ENCODE data around the gene TRIP6. TPM values are rescaled to one million over a fixed set of nuclear protein-coding genes. Genes with fewer than 3 reads are reported as not detected.

The TRIP6 gene
- total RNA-seq, 2 experiments from 2014 or later = 25.5 to 28.6 TPM

DNA sequence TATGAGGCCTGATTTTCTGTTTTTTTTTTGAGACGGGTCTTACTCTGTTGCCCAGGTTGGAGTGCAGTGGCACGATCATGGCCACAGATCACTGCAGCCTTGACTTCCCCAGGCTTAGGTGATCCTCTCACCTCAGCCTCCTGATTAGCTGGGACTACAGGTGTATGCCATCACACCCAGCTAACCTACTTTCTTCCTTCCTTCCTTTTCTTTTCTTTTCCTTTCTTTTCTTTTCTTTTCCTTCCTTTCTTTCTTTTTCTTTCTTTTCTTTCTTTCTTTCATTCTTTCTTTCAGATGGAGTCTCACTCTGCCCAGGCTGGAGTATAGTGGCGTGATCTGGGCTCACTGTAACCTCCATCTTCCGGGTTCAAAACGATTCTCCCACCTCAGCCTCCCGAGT is 11.5 kb downstream of the TRIP6 start:
- ChIA-PET POLR2A (interaction anchor here (6.6 kb wide), 1 partner anchor 9 kb away, joined by 115 read pairs; the partner anchor contains the start of gene UFSP1), CTCF (interaction anchor here (1.6 kb wide), 1 partner anchor 11 kb away, joined by 6 read pairs; the partner anchor contains the start of gene UFSP1)
- peaks cover 74% of the 10 kb centered on the region for H3K4me1 Mint-ChIP-seq (ENCODE audit: low read depth)
- no peak overlapping the region for H3K4me3 Mint-ChIP-seq
- no peak for DNase-seq
- ATAC-seq = no peak
- no peaks in the 10 kb centered on the region for H3K9me3 Mint-ChIP-seq (ENCODE audit: insufficient read depth)
- no peaks in the 10 kb centered on the region for H3K27me3 Mint-ChIP-seq (ENCODE audit: low read depth)
- no peak overlapping the region for H3K27ac Mint-ChIP-seq
- peaks cover 77% of the 10 kb centered on the region for H3K36me3 Mint-ChIP-seq (ENCODE audit: low read depth)

GRCh38 chr7:100879685-100880261 is 12.6 kb downstream of the TRIP6 start:
- Mint-ChIP-seq H3K4me3 (no peak overlapping the region), H3K36me3 (ENCODE audit: low read depth) (peaks cover 75% of the 10 kb centered on the region), H3K9me3 (ENCODE audit: insufficient read depth) (no peaks in the 10 kb centered on the region), H3K27ac (peak overlapping the region; percentile 32), H3K4me1 (ENCODE audit: low read depth) (peaks cover 71% of the 10 kb centered on the region), H3K27me3 (ENCODE audit: low read depth) (no peaks in the 10 kb centered on the region)
- ChIA-PET POLR2A (interaction anchor here (6.6 kb wide), 1 partner anchor 8 kb away, joined by 115 read pairs; the partner anchor contains the start of gene UFSP1), CTCF (no interaction called here)
- no peak for ATAC-seq
- no peak for DNase-seq

DNA sequence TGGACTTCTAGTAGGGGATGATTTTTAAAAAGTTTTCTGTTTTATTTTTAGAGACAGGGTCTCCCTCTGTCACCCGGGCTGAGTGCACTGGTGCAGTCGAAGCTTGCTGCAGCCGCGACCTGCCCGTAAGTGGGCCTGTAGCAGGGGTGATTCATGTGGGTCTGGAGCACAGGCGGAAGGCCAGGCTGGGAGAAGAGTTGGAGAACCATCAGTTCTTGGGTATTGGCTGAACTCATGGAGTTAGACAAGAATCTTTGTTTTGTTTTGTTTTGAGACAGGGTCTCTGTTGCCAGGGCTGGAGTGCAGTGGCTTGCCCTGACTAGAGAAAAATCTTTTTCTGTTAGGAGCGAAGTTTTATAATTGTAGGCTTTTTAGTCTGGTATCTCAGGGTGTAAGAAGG is 13.5 kb downstream of the TRIP6 start:
- Mint-ChIP-seq H3K9me3 (ENCODE audit: insufficient read depth) (no peaks in the 10 kb centered on the region), H3K27ac (no peak overlapping the region), H3K4me1 (ENCODE audit: low read depth) (peaks cover 69% of the 10 kb centered on the region), H3K36me3 (ENCODE audit: low read depth) (peaks cover 77% of the 10 kb centered on the region), H3K27me3 (ENCODE audit: low read depth) (no peaks in the 10 kb centered on the region), H3K4me3 (no peak overlapping the region)
- DNase-seq (no peak), ATAC-seq (no peak)
- POLR2A ChIA-PET = no interaction called here
- CTCF ChIA-PET = no interaction called here

DNA sequence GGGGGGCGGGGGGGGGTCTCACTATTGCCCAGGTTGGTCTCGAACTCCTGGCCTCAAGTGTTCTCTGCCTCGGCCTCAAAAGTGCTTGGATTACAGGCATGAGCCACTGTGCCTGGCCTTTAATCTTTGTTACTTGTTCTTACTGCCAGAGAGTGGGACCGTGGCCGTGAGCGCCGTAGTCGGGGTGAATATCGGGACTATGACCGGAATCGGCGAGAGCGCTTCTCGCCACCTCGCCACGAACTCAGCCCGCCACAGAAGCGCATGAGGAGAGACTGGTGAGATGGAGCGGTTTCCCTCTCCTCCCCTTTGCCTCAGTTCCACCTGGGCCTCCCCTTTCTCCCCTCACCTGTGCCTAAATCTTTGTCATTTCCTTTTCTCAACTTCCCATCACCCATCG is 13.9 kb downstream of the TRIP6 start:
- H3K9me3 Mint-ChIP-seq (ENCODE audit: insufficient read depth) = no peaks in the 10 kb centered on the region
- ChIA-PET CTCF (no interaction called here), POLR2A (no interaction called here)
- peaks cover 70% of the 10 kb centered on the region for H3K4me1 Mint-ChIP-seq (ENCODE audit: low read depth)
- H3K4me3 Mint-ChIP-seq = no peak overlapping the region
- H3K27ac Mint-ChIP-seq = peak overlapping the region; percentile 52
- no peaks in the 10 kb centered on the region for H3K27me3 Mint-ChIP-seq (ENCODE audit: low read depth)
- DNase-seq (no peak), ATAC-seq (no peak)
- H3K36me3 Mint-ChIP-seq (ENCODE audit: low read depth) = peaks cover 79% of the 10 kb centered on the region

- Mint-ChIP-seq H3K4me1 (ENCODE audit: low read depth) (peaks cover 71% of the 10 kb centered on the region), H3K27me3 (ENCODE audit: low read depth) (no peaks in the 10 kb centered on the region)
Measured at GRCh38 chr7:100882201-100882600, 15.0 kb downstream of the TRIP6 start.

GRCh38 chr7:100882785-100883526 is 15.8 kb downstream of the TRIP6 start:
- peaks cover 86% of the 10 kb centered on the region for H3K36me3 Mint-ChIP-seq (ENCODE audit: low read depth)
- H3K9me3 Mint-ChIP-seq (ENCODE audit: insufficient read depth) = no peaks in the 10 kb centered on the region
- no peak overlapping the region for H3K4me3 Mint-ChIP-seq
- ChIA-PET CTCF (interaction anchor here (1.4 kb wide), 2 partner anchors 30 to 177 kb away, joined by 3 to 4 read pairs; partner anchors contain the start of genes POP7 and SLC12A9), POLR2A (interaction anchor here (2.6 kb wide), 1 partner anchor 8 kb away, joined by 8 read pairs; the partner anchor contains the start of gene SRRT)
- H3K27me3 Mint-ChIP-seq (ENCODE audit: low read depth) = no peaks in the 10 kb centered on the region
- DNase-seq (no peak), ATAC-seq (no peak)
- peaks cover 74% of the 10 kb centered on the region for H3K4me1 Mint-ChIP-seq (ENCODE audit: low read depth)
- peak overlapping the region; percentile 42 for H3K27ac Mint-ChIP-seq

More at GRCh38 chr7:100882201-100882600, 15.0 kb downstream of the TRIP6 start:
- no peak overlapping the region for H3K4me3 Mint-ChIP-seq
- H3K36me3 Mint-ChIP-seq (ENCODE audit: low read depth) = peaks cover 82% of the 10 kb centered on the region
- no peak overlapping the region for H3K27ac Mint-ChIP-seq
- no peak for DNase-seq
- H3K9me3 Mint-ChIP-seq (ENCODE audit: insufficient read depth) = no peaks in the 10 kb centered on the region
- ATAC-seq = no peak
- ChIA-PET CTCF (interaction anchor here (1.4 kb wide), 1 partner anchor 177 kb away, joined by 3 read pairs; the partner anchor contains the start of gene POP7), POLR2A (no interaction called here)

DNA sequence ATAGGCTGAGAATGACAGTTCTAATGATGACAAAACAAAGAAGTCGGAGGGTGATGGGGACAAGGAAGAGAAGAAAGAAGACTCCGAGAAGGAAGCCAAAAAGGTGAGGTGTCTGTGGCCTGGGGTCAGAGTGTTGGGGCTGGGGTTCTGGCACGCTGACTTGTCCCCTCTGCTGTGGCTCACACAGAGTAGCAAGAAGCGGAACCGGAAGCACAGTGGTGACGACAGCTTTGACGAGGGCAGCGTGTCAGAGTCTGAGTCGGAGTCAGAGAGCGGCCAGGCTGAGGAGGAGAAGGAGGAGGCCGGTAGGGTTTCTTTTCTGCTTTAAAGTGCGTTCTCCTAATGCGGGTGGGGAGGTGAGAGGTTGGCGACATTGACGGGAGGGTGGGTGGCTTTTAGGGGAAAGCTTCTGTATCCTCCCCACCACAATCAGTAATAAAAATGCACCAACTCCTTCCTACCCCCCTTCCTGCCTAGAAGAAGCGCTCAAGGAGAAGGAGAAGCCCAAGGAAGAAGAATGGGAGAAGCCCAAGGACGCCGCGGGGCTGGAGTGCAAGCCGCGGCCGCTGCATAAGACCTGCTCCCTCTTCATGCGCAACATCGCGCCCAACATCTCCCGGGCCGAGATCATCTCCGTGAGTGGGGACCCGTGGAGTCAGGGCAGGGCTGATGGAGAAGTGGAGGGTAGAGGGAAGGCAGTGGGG is 17.7 kb downstream of the TRIP6 start:
- peak overlapping the region; percentile 9 for H3K4me3 Mint-ChIP-seq
- ChIA-PET POLR2A (interaction anchor here (2.6 kb wide), 1 partner anchor 10 kb away, joined by 8 read pairs; the partner anchor contains the start of gene SRRT), CTCF (no interaction called here)
- DNase-seq = no peak
- ATAC-seq = no peak
- H3K4me1 Mint-ChIP-seq (ENCODE audit: low read depth) = peaks cover 63% of the 10 kb centered on the region
- no peaks in the 10 kb centered on the region for H3K9me3 Mint-ChIP-seq (ENCODE audit: insufficient read depth)
- peaks cover 78% of the 10 kb centered on the region for H3K36me3 Mint-ChIP-seq (ENCODE audit: low read depth)
- H3K27me3 Mint-ChIP-seq (ENCODE audit: low read depth) = no peaks in the 10 kb centered on the region
- peak overlapping the region; percentile 40 for H3K27ac Mint-ChIP-seq

GRCh38 chr7:100885440-100886141 is 18.4 kb downstream of the TRIP6 start:
- H3K27ac Mint-ChIP-seq = peak overlapping the region; percentile 32
- ATAC-seq (no peak), DNase-seq (no peak)
- peaks cover 64% of the 10 kb centered on the region for H3K4me1 Mint-ChIP-seq (ENCODE audit: low read depth)
- H3K9me3 Mint-ChIP-seq (ENCODE audit: insufficient read depth) = no peaks in the 10 kb centered on the region
- POLR2A ChIA-PET = interaction anchor here (2.6 to 5.4 kb wide), 2 partner anchors 9 to 10 kb away, joined by 8 to 115 read pairs; partner anchors contain the start of gene SRRT
- H3K27me3 Mint-ChIP-seq (ENCODE audit: low read depth) = no peaks in the 10 kb centered on the region
- H3K4me3 Mint-ChIP-seq = no peak overlapping the region
- H3K36me3 Mint-ChIP-seq (ENCODE audit: low read depth) = peaks cover 73% of the 10 kb centered on the region
- CTCF ChIA-PET = interaction anchor here (2.8 kb wide), 1 partner anchor 10 kb away, joined by 15 read pairs; the partner anchor contains the start of gene SRRT

DNA sequence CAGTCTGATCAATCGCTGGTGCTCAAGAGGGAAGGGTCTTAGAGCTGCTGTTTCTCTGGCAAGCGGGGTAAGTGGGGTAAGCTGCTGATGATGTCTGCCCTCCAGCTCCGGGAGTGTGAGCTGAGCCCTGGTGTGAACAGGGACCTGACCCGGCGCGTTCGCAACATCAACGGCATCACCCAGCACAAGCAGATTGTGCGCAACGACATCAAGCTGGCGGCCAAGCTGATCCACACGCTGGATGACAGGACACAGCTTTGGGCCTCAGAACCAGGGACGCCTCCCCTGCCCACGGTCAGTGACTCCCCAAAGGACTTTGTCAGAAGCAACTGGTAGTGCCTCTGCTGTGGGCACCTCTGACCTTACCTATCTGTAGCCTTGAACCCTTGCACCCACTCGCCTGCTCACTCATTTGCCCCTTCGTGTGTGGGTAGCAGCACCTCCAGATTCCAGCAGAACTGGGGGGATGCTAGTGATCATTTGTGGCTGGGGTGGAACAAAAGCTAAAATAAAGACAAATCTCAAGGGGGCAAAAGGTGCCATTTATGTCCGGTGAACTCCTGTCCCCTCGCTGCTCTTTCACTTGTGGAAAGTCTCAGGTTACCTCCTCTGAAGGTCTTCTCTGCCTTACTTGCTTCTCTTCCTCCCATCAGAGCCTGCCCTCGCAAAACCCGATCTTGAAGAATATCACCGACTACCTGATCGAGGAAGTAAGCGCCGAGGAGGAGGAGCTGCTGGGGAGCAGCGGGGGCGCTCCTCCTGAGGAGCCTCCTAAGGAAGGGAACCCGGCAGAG is 19.2 kb downstream of the TRIP6 start:
- H3K27me3 Mint-ChIP-seq (ENCODE audit: low read depth) = peaks cover 1% of the 10 kb centered on the region
- ATAC-seq = no peak
- ChIA-PET POLR2A (interaction anchor here (0.7 to 5.4 kb wide), 4 partner anchors 10 to 457 kb away, joined by 3 to 115 read pairs (median 4); partner anchors contain the start of genes MEPCE, SRRT, TRIM56 and ZCWPW1), CTCF (interaction anchor here (1.0 to 2.8 kb wide), 4 partner anchors 11 to 191 kb away, joined by 3 to 15 read pairs (median 7); partner anchors contain the start of genes POP7, SLC12A9 and SRRT)
- H3K9me3 Mint-ChIP-seq (ENCODE audit: insufficient read depth) = no peaks in the 10 kb centered on the region
- peak overlapping the region; percentile 44 for H3K4me3 Mint-ChIP-seq
- H3K4me1 Mint-ChIP-seq (ENCODE audit: low read depth) = peaks cover 66% of the 10 kb centered on the region
- H3K27ac Mint-ChIP-seq = peak overlapping the region; percentile 82
- DNase-seq = no peak
- H3K36me3 Mint-ChIP-seq (ENCODE audit: low read depth) = peaks cover 67% of the 10 kb centered on the region

DNA sequence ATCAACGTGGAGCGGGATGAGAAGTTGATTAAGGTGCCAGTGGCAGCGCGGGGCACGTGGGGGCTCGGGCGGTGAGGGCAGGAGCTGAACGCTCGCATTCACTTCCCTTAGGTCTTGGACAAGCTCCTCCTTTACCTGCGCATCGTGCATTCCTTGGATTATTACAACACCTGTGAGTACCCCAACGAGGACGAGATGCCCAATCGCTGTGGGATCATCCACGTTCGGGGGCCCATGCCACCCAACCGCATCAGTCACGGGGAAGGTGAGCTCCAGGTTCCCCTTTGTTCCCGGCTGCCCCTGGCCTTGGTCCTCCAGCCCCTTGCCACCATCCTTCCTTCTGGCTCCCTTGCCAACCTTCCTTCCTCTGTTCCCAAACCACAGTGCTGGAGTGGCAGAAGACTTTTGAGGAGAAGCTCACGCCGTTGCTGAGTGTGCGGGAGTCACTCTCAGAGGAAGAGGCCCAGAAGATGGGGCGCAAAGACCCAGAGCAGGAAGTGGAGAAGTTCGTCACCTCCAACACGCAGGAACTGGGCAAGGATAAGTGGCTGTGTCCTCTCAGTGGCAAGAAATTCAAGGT is 19.8 kb downstream of the TRIP6 start:
- H3K4me3 Mint-ChIP-seq = peak overlapping the region; percentile 82
- peaks cover 62% of the 10 kb centered on the region for H3K4me1 Mint-ChIP-seq (ENCODE audit: low read depth)
- H3K9me3 Mint-ChIP-seq (ENCODE audit: insufficient read depth) = no peaks in the 10 kb centered on the region
- H3K36me3 Mint-ChIP-seq (ENCODE audit: low read depth) = peaks cover 62% of the 10 kb centered on the region
- peak overlapping the region; percentile 91 for H3K27ac Mint-ChIP-seq
- ChIA-PET POLR2A (interaction anchor here (0.7 to 5.4 kb wide), 5 partner anchors 11 to 458 kb away, joined by 3 to 115 read pairs (median 4); partner anchors contain the start of genes MEPCE, SRRT, TRIM56 and ZCWPW1), CTCF (interaction anchor here (0.6 to 2.8 kb wide), 6 partner anchors 12 to 190 kb away, joined by 3 to 15 read pairs (median 4); partner anchors contain the start of genes POP7, SLC12A9 and SRRT)
- peaks cover 6% of the 10 kb centered on the region for H3K27me3 Mint-ChIP-seq (ENCODE audit: low read depth)
- ATAC-seq (no peak), DNase-seq (no peak)

Measured in activated CD8-positive, alpha-beta T cell treated with anti-CD3 and anti-CD28 coated beads, Interleukin-2, amount 10 ng/mL, durations not matched to agents 7 days and 5 days (primary cell).